Activated T-cell treated with anti-CD3 and anti-CD28 coated beads for 1 hour (primary cell): ENCODE measurements around the gene CYP1A1.
"Not testable (repeated sequence)": the region's sequence is repeated elsewhere in the genome, so short reads cannot be mapped to it uniquely, and the experiment has no call there.

Experiments used
- DNase-seq: peaks from one replicate; pipeline ENCODE4 v3.0.0-alpha.2; 2020; ENCODE audit warnings: low read depth

CYP1A1 gene

GRCh38 chr15:74738239-74738638 lies 12.9 kb upstream of the CYP1A1 start:
- not testable (repeated sequence) for DNase-seq

GRCh38 chr15:74735305-74735704 lies 10.0 kb upstream of the CYP1A1 start:
- no peak for DNase-seq

GRCh38 chr15:74733269-74733668 lies 7.9 kb upstream of the CYP1A1 start:
- no peak for DNase-seq

DNA sequence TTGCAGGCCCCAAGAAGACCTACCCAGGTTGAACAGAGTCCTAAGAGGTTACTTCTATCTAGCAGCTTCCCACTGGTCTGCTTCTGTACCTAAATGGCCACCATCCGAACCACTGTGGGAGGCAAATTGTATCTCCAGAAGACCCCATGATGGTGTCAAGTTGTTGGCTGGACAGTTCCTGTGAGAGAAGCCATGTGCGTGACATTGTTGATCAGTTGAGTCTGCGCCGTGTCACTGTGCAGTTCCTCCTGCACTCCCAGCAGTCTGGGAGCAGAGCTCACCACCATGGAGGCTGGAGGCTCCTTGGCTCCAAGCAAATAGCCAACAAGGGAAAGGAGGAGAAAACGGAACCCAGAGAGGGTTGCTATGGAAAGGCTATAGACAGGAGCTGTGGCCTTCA lies 7.5 kb upstream of the CYP1A1 start:
- no peak for DNase-seq

DNA sequence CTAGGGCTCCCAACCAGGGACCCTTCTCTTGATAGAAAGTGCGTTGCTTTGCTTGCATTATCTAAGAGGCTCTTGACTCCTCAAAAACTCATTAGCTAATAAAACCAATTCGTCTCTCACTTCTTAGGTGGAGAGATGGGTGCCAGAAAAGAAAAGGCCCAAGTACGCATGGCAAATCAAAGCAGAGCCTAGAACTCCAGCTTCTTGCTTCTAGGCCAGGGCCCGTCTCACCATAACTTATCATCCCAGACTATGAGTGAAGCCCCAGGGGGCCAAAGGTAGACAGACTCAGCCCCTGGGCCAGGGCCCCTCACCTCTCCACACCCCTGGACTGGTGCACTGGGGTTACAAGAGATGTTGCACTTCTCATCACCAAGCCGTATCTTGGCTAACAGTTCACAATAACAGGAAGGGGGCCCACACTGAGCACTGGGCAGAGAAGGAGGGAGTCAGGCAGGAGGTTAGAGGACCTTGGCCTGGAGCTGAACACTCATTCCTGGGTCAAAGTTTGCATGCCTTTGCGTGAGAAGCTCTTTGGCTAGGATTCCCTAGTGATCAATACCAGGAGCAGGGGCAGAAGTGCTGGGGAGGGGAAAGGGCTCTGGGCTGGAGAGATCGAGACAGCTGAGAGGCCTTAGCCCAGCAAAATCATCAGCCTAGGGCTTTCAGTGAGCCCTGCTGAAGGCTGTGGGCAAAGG lies 5.4 kb upstream of the CYP1A1 start:
- DNase-seq = no peak

DNA sequence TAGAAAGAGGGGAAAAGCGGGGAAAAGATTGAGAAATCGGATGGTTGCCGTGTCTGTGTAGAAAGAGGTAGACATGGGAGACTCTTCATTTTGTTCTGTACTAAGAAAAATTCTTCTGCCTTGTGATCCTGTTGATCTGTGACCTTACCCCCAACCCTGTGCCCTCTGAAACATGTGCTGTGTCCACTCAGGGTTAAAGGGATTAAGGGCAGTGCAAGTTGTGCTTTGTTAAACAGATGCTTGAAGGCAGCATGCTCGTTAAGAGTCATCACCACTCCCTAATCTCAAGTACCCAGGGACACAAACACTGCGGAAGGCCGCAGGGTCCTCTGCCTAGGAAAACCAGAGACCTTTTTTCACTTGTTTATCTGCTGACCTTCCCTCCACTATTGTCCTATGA lies 4.0 kb upstream of the CYP1A1 start:
- not testable (repeated sequence) for DNase-seq

GRCh38 chr15:74728699-74729098 lies 3.4 kb upstream of the CYP1A1 start:
- DNase-seq = not testable (repeated sequence)

- DNase-seq = no peak
Observed at GRCh38 chr15:74727727-74728126, 2.4 kb upstream of the CYP1A1 start.

GRCh38 chr15:74726774-74727164 lies 1.4 kb upstream of the CYP1A1 start:
- DNase-seq = no peak

DNA sequence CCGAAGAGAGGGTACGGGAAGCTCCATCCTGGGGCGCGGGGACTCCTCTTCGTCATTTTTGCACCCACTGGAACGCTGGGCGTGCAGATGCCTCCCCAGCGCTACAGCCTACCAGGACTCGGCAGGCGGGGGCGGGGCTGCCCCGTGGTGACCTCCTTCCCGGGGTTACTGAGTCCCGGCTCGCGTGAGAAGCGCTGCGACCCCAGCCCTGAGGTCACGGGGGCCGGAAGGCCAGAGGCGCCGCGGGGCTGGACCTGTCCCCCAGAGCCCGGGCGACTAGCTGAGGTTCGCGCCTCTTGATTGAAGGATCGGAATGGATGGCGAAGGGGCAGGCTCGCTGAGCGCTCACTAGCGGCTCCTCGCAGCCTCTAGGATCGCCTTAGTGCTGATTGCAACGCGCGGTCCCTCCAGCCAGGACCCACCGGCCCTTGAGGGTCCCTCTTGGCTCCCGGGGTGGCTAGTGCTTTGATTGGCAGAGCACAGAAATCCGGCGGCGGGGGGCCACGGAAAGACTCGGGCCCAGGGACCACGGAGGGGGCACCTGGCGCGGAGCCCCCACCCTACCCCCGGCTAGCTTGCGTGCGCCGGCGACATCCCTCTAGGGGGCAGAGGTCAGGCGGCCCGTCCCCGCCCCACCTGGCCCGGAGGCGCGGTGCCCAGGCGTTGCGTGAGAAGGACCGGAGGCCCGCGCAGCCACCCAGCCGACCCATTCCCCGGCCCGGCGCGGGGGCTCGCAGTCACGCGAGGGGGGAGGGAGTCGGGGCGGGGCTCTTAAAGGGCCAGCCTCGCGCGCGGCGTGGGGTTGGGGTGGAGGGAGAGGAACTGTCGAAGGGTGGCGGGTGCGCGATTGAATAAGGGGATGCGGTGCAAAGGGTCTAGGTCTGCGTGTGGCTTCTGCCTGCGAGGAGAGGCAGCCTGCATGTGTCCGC lies 781 bp upstream of the CYP1A1 start:
- peak; percentile 30 for DNase-seq

DNA sequence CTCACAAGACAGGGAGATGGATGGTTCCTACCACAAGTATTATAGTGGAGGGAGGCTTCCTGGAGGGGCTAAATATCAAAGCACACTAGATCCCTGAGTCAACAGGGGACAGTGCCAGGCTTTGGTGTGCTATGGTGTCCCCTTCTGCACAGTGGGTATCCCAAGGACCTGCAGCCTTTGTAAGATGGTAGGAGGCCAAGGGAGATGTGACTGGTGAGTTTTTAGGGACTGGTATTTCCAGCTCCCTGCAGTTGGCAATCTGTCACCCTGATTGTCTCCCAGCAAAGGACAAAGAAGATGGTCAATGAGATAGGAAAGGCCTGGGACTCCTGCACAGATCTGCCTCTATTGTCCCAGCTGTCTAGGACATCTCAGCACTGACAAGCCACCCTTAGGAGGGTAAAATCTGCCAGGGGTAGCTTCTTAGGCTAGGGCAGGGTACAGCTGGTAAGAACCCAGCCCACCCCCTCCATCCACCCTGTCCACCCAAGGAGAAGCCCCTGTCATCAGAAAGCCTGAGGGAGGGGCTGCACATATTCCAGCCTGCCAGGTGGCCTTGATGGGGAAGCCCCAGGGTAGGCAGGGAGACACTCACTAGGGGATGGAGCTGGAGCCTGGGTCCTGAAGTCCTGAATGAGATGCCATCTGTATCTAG lies 631 bp downstream of the CYP1A1 start:
- DNase-seq = no peak

GRCh38 chr15:74723754-74724334 lies 1.5 kb downstream of the CYP1A1 start:
- DNase-seq = no peak

DNA sequence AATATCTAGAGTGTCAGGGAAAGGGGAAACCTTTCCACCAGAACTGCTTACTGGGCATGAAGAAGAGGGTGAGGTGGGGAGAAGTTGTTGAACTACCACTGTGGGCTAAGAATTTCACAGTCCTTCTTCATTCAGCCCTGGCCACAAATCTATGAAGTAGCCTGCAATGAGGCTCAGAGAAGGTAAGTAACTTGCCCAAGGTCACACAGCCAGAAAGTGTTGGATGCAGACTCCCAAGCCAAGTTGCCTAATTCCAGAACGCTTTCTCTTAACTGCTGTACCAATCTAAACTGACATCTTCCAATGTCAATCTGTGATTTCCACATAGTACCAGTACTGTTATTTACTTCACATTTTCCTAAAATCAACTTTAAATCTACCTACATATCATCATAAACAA lies 2.1 kb downstream of the CYP1A1 start:
- no peak for DNase-seq

DNA sequence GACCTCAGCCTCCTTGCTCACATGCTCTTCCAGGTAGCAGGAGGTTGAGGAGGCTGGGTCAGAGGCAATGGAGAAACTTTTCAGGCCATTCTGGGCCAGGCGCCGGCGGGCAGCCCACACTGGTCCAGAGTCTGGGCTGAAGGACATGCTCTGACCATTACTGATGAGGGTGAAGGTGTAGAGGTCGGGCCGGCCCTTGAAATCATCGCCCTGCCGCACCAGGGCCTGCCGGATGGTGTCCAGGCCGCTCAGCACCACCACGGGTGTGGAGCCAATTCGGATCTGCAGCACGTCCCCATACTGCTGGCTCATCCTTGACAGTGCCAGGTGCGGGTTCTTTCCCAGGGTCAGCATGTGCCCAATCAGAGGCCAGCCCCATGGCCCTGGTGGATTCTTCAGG lies 2.7 kb downstream of the CYP1A1 start:
- DNase-seq = no peak

GRCh38 chr15:74716651-74717050 lies 8.7 kb downstream of the CYP1A1 start:
- no peak for DNase-seq

DNA sequence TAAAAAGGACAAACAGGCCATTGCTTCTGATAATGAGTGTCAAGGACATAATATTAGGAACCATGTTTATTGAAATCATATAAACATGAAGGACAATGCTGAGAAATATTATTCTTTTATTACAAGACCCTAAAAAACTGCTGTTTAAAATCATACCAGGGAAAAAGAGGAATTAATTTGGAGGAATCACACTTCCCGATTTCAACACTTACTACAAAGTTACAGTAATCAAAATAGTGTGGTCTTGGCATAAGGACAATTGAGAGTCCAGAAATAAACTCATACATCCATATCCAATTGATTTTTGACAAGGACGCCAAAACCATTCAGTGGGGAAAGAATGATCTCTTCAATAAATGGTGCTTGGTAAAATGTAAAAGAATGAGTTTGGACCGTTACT lies 13.0 kb downstream of the CYP1A1 start:
- no peak for DNase-seq

GRCh38 chr15:74710319-74711094 lies 14.8 kb downstream of the CYP1A1 start:
- DNase-seq = no peak

DNA sequence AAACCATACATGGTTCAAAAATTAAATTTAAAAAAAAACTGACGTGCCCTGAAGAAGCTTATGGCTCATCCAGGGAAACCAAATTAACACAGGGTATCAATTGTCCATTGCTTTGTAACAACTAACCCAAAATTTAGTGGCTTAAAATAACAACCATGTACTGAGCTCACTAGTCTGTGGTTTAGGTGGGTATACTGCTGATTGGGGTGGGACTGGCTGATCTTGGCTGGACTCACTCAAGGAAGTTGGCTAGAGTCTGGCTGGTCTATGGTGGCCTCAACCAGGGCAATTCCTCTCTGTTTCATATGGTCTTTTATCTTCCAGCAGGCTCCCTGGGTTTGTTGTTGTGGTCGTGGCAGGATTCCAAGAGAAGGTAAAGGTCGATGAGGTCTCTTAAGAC lies 15.4 kb downstream of the CYP1A1 start:
- DNase-seq = no peak

DNA sequence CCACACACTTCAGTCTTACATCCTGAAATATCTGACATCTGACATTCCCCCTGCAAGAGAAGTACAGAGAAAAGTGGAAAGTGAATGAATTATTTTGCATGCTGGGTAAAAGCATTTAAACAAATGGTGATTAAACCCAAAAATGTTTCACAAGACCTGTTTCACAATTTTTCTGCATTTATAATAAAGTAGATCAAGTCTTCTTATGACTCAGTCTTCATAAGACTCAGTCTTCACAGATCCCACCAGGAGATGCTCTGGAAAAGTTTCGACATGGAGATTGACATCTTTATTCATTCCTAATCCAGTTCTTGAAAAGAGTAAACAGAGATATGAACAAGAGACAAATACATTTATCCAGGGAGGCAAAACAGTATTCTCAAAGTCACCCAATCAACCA lies 16.3 kb downstream of the CYP1A1 start:
- no peak for DNase-seq

DNA sequence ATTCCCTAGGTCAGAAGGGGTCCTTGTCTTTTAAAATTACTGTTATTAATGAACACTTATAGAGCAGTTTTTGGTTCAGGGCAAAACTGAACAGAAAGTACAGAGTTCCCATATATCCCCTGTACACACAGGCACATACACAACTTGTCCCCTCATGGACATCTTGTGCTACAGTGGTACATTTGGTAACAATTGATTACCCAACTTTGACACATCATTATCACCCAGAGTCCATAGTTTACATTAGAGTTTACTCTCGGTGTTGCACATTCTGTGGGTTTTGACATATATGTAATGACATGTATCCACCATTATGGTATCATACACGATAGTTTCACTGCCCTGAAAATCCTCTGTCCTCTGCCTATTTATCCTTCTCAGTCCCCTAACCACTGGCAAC lies 28.5 kb downstream of the CYP1A1 start:
- DNase-seq = no peak

DNA sequence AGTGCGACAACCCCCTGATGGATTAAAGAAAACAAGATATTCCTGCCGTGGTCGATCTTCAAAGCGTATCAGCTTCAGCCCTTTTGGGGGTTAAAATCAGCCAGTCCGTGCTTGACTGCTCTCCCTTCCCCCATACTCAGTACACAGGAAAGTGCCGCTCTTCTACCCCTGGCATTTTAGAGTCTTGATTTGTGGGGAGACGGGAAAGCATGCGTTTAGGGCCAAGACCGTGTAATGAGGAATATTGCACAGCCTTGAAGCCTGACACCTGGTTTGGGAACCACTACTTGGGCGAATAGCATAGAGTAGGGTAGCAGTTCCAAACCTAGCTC lies 29.0 kb downstream of the CYP1A1 start:
- DNase-seq = no peak
